K562 (cell line): ENCODE data around the gene KCNE1. TPM values are rescaled to one million over a fixed set of nuclear protein-coding genes. Genes with fewer than 3 reads are reported as not detected.
A peak's percentile ranks its signal among the peaks of the same experiment; 100 is the strongest.

Experiments
- ARID1B ChIP-seq: fragments of 450-650 bp; IDR thresholded peaks from 2 replicates; pipeline ENCODE4 v1.6.1; 2016; ENCODE audit warnings: antibody characterized with exemption, mild to moderate bottlenecking, inconsistent platforms
- DNMT1 ChIP-seq: fragments of 450-650 bp; IDR thresholded peaks from 2 replicates; pipeline ENCODE4 v1.6.1; 2016; ENCODE audit warnings: antibody characterized with exemption, mild to moderate bottlenecking
- ESRRA ChIP-seq: fragments of 450-650 bp; IDR thresholded peaks from 2 replicates; pipeline ENCODE4 v1.6.1; 2014; ENCODE audit warnings: low read depth, mild to moderate bottlenecking, moderate library complexity, borderline replicate concordance
- NFIX ChIP-seq: fragments of 250-450 bp; sonication (Bioruptor Pico); IDR thresholded peaks from 2 replicates; pipeline ENCODE4 v1.4.0; 2020; ENCODE audit warnings: low read depth, mild to moderate bottlenecking, moderate library complexity
- RAD21 ChIP-seq, 2 experiments: fragments of 250-450 bp in 1 of 2; fragments of 450-650 bp in 1 of 2; sonication (Bioruptor Pico) in 1 of 2; formaldehyde crosslinking in 1 of 2; IDR thresholded peaks in 1 of 2; conservative IDR thresholded peaks in 1 of 2; 2 replicates each; pipeline versions ENCODE4 v1.4.0 to v1.8.0; 2020 to 2022; ENCODE audit warnings: mild to moderate bottlenecking in 2 of 2, moderate library complexity in 1 of 2
- RAD51 ChIP-seq: fragments of 450-650 bp; IDR thresholded peaks from 2 replicates; pipeline ENCODE4 v1.7.1; 2016; ENCODE audit warnings: low read depth, mild to moderate bottlenecking, borderline replicate concordance
- RBM39 ChIP-seq: fragments of 200-400 bp; formaldehyde crosslinking; optimal IDR thresholded peaks from 2 replicates; pipeline ENCODE3; 2018; ENCODE audit warnings: low read depth, low read length
- RFX7 ChIP-seq: fragments of 250-450 bp; sonication (Bioruptor Pico); IDR thresholded peaks from 2 replicates; pipeline ENCODE4 v1.5.1; 2021; ENCODE audit warnings: mild to moderate bottlenecking
- TBP ChIP-seq: optimal IDR thresholded peaks from 2 replicates; pipeline ENCODE3; 2011; ENCODE audit warnings: low read depth, low read length, improper control_type of control experiment
- ZBED1 ChIP-seq: IDR thresholded peaks from 2 replicates; pipeline ENCODE4 v1.6.1; 2014
- ZNF561 ChIP-seq: fragments of 450-650 bp; formaldehyde crosslinking; conservative IDR thresholded peaks from 2 replicates; pipeline ENCODE4 v1.4.0; 2020; ENCODE audit warnings: mild to moderate bottlenecking, moderate library complexity
- polyA plus RNA-seq, 8 experiments: library from polyadenylated mRNA; depleted of rRNA in 4 of 8; stranded (reverse) in 5 of 8; unstranded in 3 of 8; fragments of >200 nt; fragmentation: Nextera tagmentation in 2 of 8; fragmentation: Illumina TruSeq in 1 of 8; extraction: Ambion mirVana in 2 of 8; extraction: Trizol in 1 of 8; gene quantifications; 2 replicates each; pipeline versions ENCODE4 v1.2.1 to v1.2.3, GENCODE V29; 2011 to 2014; ENCODE audit warnings: inconsistent platforms in 1 of 8, missing spikeins in 1 of 8
- total RNA-seq, 7 experiments: library from RNA; depleted of rRNA in 6 of 7; stranded (reverse); fragments of >200 nt in 6 of 7; fragmentation: Illumina TruSeq in 2 of 7; extraction: Trizol in 2 of 7; gene quantifications; 2 replicates each; pipeline versions ENCODE4 v1.2.1 to v1.2.3, GENCODE V29; 2011 to 2021; ENCODE audit warnings: low replicate concordance in 1 of 7
- TF ChIP-seq, protein P1 (sequence below): fragments of 150-350 bp; IDR thresholded peaks from 2 replicates; pipeline ENCODE4 v1.6.1; 2014; ENCODE audit warnings: low read depth, mild to moderate bottlenecking, low read length, borderline replicate concordance
- TF ChIP-seq, protein P2 (sequence below), 2 experiments: fragments of 450-650 bp in 1 of 2; sonication (generic) in 1 of 2; formaldehyde crosslinking; conservative IDR thresholded peaks; 2 replicates each; pipeline versions ENCODE4 v1.4.0 to v1.8.1; 2020 to 2022; ENCODE audit warnings: mild to moderate bottlenecking in 1 of 2, missing genetic modification reagents in 1 of 2
- TF ChIP-seq, protein P3 (sequence below): fragments of 250-450 bp; sonication (Bioruptor Pico); IDR thresholded peaks from 2 replicates; pipeline ENCODE4 v1.5.0; 2022; ENCODE audit warnings: mild to moderate bottlenecking
- TF ChIP-seq, protein P4 (sequence below): conservative IDR thresholded peaks from 2 replicates; pipeline ENCODE4 v1.6.1; 2011; ENCODE audit warnings: low read depth, mild to moderate bottlenecking, low read length; ENCODE audit not compliant: control insufficient read depth
- TF ChIP-seq, protein P5 (sequence below): fragments of 450-650 bp; conservative IDR thresholded peaks from 2 replicates; pipeline ENCODE4 v1.6.1; 2016; ENCODE audit warnings: missing genetic modification characterization, low read depth, mild to moderate bottlenecking, missing compliant biosample characterization, moderate library complexity
- TF ChIP-seq, protein P6 (sequence below): fragments of 450-650 bp; IDR thresholded peaks from 2 replicates; pipeline ENCODE4 v1.6.1; 2014; ENCODE audit warnings: low read depth, mild to moderate bottlenecking, moderate library complexity, borderline replicate concordance

The KCNE1 gene
- total and polyA plus RNA-seq, 9 of the 15 experiments (the other 6 are each of a cell fraction or from before 2014, with no cell fraction given) = 0.05 to 0.22 (median 0.11) TPM; not detected in 3

DNA sequence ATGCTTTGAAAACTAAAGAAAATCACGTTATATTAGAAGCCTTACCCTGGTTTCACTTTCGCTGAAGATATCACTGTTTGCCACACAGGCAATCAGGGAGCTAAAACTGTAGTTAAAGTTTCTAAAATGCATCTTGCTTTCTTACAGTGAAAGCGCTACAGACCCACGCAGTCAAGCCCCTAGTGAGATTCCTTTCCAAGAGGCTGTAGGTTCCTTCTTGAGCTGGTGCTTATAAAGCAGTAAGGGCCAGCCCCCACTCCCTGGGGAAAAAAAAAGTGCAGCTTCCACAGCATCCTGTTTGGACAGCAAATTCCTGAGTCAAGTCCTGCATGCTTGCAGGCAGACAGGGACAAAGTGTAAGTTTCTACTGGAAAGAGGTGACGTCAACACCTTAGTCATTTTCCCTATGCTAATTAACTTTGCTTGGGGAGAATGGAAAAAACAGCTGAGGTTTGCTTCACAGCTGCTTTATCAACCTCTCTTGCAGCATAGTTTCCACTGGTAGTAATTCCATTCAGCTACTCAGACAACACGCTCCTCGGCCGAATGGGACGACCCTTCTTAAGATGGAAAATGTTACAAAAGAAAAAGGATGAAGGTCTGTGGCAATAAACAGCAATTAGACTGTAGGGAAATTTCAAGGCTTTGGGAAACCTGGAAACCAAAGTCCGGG lies 14.7 kb upstream of the KCNE1 start (continued):
- TF ChIP-seq, protein P1, sequence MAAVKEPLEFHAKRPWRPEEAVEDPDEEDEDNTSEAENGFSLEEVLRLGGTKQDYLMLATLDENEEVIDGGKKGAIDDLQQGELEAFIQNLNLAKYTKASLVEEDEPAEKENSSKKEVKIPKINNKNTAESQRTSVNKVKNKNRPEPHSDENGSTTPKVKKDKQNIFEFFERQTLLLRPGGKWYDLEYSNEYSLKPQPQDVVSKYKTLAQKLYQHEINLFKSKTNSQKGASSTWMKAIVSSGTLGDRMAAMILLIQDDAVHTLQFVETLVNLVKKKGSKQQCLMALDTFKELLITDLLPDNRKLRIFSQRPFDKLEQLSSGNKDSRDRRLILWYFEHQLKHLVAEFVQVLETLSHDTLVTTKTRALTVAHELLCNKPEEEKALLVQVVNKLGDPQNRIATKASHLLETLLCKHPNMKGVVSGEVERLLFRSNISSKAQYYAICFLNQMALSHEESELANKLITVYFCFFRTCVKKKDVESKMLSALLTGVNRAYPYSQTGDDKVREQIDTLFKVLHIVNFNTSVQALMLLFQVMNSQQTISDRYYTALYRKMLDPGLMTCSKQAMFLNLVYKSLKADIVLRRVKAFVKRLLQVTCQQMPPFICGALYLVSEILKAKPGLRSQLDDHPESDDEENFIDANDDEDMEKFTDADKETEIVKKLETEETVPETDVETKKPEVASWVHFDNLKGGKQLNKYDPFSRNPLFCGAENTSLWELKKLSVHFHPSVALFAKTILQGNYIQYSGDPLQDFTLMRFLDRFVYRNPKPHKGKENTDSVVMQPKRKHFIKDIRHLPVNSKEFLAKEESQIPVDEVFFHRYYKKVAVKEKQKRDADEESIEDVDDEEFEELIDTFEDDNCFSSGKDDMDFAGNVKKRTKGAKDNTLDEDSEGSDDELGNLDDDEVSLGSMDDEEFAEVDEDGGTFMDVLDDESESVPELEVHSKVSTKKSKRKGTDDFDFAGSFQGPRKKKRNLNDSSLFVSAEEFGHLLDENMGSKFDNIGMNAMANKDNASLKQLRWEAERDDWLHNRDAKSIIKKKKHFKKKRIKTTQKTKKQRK = no peak
- TF ChIP-seq, protein P2, sequence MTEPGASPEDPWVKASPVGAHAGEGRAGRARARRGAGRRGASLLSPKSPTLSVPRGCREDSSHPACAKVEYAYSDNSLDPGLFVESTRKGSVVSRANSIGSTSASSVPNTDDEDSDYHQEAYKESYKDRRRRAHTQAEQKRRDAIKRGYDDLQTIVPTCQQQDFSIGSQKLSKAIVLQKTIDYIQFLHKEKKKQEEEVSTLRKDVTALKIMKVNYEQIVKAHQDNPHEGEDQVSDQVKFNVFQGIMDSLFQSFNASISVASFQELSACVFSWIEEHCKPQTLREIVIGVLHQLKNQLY (CRISPR knock-in tag; conservative IDR thresholded peaks at IDR 0.05) = no peak
- TF ChIP-seq, protein P3, sequence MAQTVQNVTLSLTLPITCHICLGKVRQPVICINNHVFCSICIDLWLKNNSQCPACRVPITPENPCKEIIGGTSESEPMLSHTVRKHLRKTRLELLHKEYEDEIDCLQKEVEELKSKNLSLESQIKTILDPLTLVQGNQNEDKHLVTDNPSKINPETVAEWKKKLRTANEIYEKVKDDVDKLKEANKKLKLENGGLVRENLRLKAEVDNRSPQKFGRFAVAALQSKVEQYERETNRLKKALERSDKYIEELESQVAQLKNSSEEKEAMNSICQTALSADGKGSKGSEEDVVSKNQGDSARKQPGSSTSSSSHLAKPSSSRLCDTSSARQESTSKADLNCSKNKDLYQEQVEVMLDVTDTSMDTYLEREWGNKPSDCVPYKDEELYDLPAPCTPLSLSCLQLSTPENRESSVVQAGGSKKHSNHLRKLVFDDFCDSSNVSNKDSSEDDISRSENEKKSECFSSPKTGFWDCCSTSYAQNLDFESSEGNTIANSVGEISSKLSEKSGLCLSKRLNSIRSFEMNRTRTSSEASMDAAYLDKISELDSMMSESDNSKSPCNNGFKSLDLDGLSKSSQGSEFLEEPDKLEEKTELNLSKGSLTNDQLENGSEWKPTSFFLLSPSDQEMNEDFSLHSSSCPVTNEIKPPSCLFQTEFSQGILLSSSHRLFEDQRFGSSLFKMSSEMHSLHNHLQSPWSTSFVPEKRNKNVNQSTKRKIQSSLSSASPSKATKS (CRISPR knock-in tag) = no peak
- TF ChIP-seq ARID1B (peak; percentile 20; the same call in 1 of the 2 replicates), ZNF561 (CRISPR knock-in tag) (no peak), RBM39 (no peak), TBP (no peak), DNMT1 (no peak), RAD51 (no peak), ZBED1 (no peak), RAD21 (CRISPR knock-in tag; conservative IDR thresholded peaks at IDR 0.05 in 1 of 2, IDR thresholded peaks at IDR 0.05 in 1 of 2) (no peak), ESRRA (no peak), RFX7 (CRISPR knock-in tag) (no peak), NFIX (CRISPR knock-in tag) (no peak)
- TF ChIP-seq, protein P4, sequence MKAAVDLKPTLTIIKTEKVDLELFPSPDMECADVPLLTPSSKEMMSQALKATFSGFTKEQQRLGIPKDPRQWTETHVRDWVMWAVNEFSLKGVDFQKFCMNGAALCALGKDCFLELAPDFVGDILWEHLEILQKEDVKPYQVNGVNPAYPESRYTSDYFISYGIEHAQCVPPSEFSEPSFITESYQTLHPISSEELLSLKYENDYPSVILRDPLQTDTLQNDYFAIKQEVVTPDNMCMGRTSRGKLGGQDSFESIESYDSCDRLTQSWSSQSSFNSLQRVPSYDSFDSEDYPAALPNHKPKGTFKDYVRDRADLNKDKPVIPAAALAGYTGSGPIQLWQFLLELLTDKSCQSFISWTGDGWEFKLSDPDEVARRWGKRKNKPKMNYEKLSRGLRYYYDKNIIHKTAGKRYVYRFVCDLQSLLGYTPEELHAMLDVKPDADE = no peak
- TF ChIP-seq, protein P5, sequence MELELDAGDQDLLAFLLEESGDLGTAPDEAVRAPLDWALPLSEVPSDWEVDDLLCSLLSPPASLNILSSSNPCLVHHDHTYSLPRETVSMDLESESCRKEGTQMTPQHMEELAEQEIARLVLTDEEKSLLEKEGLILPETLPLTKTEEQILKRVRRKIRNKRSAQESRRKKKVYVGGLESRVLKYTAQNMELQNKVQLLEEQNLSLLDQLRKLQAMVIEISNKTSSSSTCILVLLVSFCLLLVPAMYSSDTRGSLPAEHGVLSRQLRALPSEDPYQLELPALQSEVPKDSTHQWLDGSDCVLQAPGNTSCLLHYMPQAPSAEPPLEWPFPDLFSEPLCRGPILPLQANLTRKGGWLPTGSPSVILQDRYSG (tag) = no peak
- TF ChIP-seq, protein P6, sequence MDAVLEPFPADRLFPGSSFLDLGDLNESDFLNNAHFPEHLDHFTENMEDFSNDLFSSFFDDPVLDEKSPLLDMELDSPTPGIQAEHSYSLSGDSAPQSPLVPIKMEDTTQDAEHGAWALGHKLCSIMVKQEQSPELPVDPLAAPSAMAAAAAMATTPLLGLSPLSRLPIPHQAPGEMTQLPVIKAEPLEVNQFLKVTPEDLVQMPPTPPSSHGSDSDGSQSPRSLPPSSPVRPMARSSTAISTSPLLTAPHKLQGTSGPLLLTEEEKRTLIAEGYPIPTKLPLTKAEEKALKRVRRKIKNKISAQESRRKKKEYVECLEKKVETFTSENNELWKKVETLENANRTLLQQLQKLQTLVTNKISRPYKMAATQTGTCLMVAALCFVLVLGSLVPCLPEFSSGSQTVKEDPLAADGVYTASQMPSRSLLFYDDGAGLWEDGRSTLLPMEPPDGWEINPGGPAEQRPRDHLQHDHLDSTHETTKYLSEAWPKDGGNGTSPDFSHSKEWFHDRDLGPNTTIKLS = no peak
